A549 (cell line): ENCODE measurements around the gene ESRRB. TPM values are rescaled to one million over a fixed set of nuclear protein-coding genes. Genes with fewer than 3 reads are reported as not detected.

Source experiments
- ATAC-seq, 2 experiments: fragments of 200-7000 bp in 1 of 2; fragments of >200 bp in 1 of 2; cut with Nextera tagmentation in 1 of 2; cut with Tn5 transposase in 1 of 2; 3 replicates each; pipeline versions ENCODE4 v1.8.0 to v1.9.1; 2018 to 2020; ENCODE audit warnings: mild to moderate bottlenecking in 1 of 2, moderate library complexity in 1 of 2
- CTCF ChIA-PET: fragments of 300-600 bp; sonication (Branson Sonifier 250); formaldehyde crosslinking; extraction: SDS; loops from one replicate; lab custom pipeline; 2021; ENCODE audit warnings: antibody characterized with exemption, inconsistent platforms; lab: Yijun Ruan, JAX
- POLR2A ChIA-PET: fragments of 350-600 bp; formaldehyde crosslinking; extraction: SDS; loops from one replicate; lab custom pipeline; 2021; ENCODE audit warnings: antibody characterized with exemption, inconsistent platforms; lab: Yijun Ruan, JAX
- DNase-seq, 2 experiments: peaks; one replicate each; pipeline versions ENCODE4 v3.0.0 to v3.0.0-alpha.2; 2011 to 2016; ENCODE audit warnings: low read depth in 1 of 2, low spot score in 1 of 2
- FAIRE-seq: peaks from 2 replicates; lab custom pipeline; 2011; peaks lifted over from hg19 to GRCh38; lab: Jason Lieb, UNC
- H3K27ac ChIP-seq, 2 experiments: fragments of >200 bp; sonication (Bioruptor Twin); formaldehyde crosslinking; 3 replicates each; pipeline ENCODE4 v1.5.1; 2016 to 2017
- H3K4me1 ChIP-seq: fragments of >200 bp; sonication (Bioruptor Twin); formaldehyde crosslinking; 3 replicates; pipeline ENCODE4 v1.6.1; 2016
- H3K4me2 ChIP-seq: fragments of >200 bp; sonication (Bioruptor Twin); formaldehyde crosslinking; 3 replicates; pipeline ENCODE4 v1.6.1; 2016
- H3K4me3 ChIP-seq: fragments of >200 bp; sonication (Bioruptor Twin); formaldehyde crosslinking; 3 replicates; pipeline ENCODE4 v1.5.1; 2016
- H3K9me3 ChIP-seq: fragments of >200 bp; sonication (Bioruptor Twin); formaldehyde crosslinking; 3 replicates; pipeline ENCODE4 v1.6.1; 2016
- BHLHE40 ChIP-seq: IDR thresholded peaks from 2 replicates; pipeline ENCODE4 v1.6.1; 2012; ENCODE audit warnings: low read depth, low read length, inconsistent platforms
- CEBPB ChIP-seq, 2 experiments: fragments of >200 bp in 1 of 2; sonication (Bioruptor Twin) in 1 of 2; formaldehyde crosslinking in 1 of 2; IDR thresholded peaks; 2 replicates each; pipeline ENCODE4 v1.6.1; 2012 to 2016
- E2F6 ChIP-seq: IDR thresholded peaks from 2 replicates; pipeline ENCODE4 v1.6.1; 2012; ENCODE audit warnings: low read depth, borderline replicate concordance
- EHF ChIP-seq: fragments of 250-450 bp; sonication (Bioruptor Pico); IDR thresholded peaks from 2 replicates; pipeline ENCODE4 v1.5.0; 2020; ENCODE audit warnings: mild to moderate bottlenecking
- EHMT2 ChIP-seq: fragments of 200-600 bp; sonication (generic); IDR thresholded peaks from 2 replicates; pipeline ENCODE4 v1.6.1; 2016; ENCODE audit warnings: antibody characterized with exemption, low read depth, mild to moderate bottlenecking, moderate library complexity
- ELK1 ChIP-seq: fragments of 150-350 bp; IDR thresholded peaks from 2 replicates; pipeline ENCODE4 v1.6.1; 2014; ENCODE audit warnings: low read depth, mild to moderate bottlenecking, low read length
- ESRRA ChIP-seq: fragments of 150-350 bp; IDR thresholded peaks from 2 replicates; pipeline ENCODE4 v1.6.1; 2014; ENCODE audit warnings: mild to moderate bottlenecking, low read length, borderline replicate concordance
- FOSL2 ChIP-seq, 2 experiments: fragments of 450-650 bp in 1 of 2; fragments of >200 bp in 1 of 2; sonication (Bioruptor Twin) in 1 of 2; formaldehyde crosslinking; IDR thresholded peaks; 2 replicates each; pipeline versions ENCODE4 v1.5.0 to v1.6.1; 2016 to 2020; ENCODE audit warnings: mild to moderate bottlenecking in 1 of 2, moderate library complexity in 1 of 2
- HES2 ChIP-seq: fragments of >200 bp; sonication (Bioruptor Twin); formaldehyde crosslinking; IDR thresholded peaks from 2 replicates; pipeline ENCODE4 v1.6.1; 2016
- HMGXB4 ChIP-seq: fragments of 250-450 bp; sonication (Bioruptor Pico); IDR thresholded peaks from 2 replicates; pipeline ENCODE4 v1.5.0; 2021; ENCODE audit warnings: mild to moderate bottlenecking, moderate library complexity, borderline replicate concordance
- HOXA7 ChIP-seq: fragments of 250-450 bp; sonication (Bioruptor Pico); IDR thresholded peaks from 2 replicates; pipeline ENCODE4 v1.5.0; 2020; ENCODE audit warnings: mild to moderate bottlenecking, moderate library complexity
- HOXB13 ChIP-seq: fragments of 250-450 bp; sonication (Bioruptor Pico); IDR thresholded peaks from 2 replicates; pipeline ENCODE4 v1.5.0; 2020; ENCODE audit warnings: low read depth, mild to moderate bottlenecking, moderate library complexity
- HOXB5 ChIP-seq: fragments of 250-450 bp; sonication (Bioruptor Pico); IDR thresholded peaks from 2 replicates; pipeline ENCODE4 v1.5.0; 2020; ENCODE audit warnings: mild to moderate bottlenecking, moderate library complexity
- JUNB ChIP-seq: fragments of >200 bp; sonication (Bioruptor Twin); formaldehyde crosslinking; IDR thresholded peaks from 2 replicates; pipeline ENCODE4 v1.6.1; 2016
- KDM1A ChIP-seq: fragments of 200-600 bp; sonication (generic); IDR thresholded peaks from 2 replicates; pipeline ENCODE4 v1.6.1; 2016; ENCODE audit warnings: low read depth, mild to moderate bottlenecking
- KDM5A ChIP-seq: fragments of 200-600 bp; sonication (generic); IDR thresholded peaks from 2 replicates; pipeline ENCODE4 v1.6.1; 2016; ENCODE audit warnings: antibody characterized with exemption, mild to moderate bottlenecking
- MAZ ChIP-seq: fragments of 150-350 bp; IDR thresholded peaks from 2 replicates; pipeline ENCODE4 v1.6.1; 2014; ENCODE audit warnings: antibody characterized with exemption, low read depth, low read length, borderline replicate concordance
- NPAS2 ChIP-seq: fragments of 250-450 bp; sonication (Bioruptor Pico); IDR thresholded peaks from 2 replicates; pipeline ENCODE4 v1.8.0; 2022; ENCODE audit warnings: mild to moderate bottlenecking, moderate library complexity, borderline replicate concordance
- PBX3 ChIP-seq: IDR thresholded peaks from 2 replicates; pipeline ENCODE4 v1.6.1; 2012
- POLR2A ChIP-seq: IDR thresholded peaks from 2 replicates; pipeline ENCODE4 v1.6.1; 2012; ENCODE audit warnings: mild to moderate bottlenecking, low read length
- RCOR1 ChIP-seq: fragments of 150-350 bp; IDR thresholded peaks from 2 replicates; pipeline ENCODE4 v1.6.1; 2014; ENCODE audit warnings: antibody characterized with exemption, low read length, low read depth
- REST ChIP-seq: fragments of 200-600 bp; sonication (generic); IDR thresholded peaks from 2 replicates; pipeline ENCODE4 v1.6.1; 2016; ENCODE audit warnings: antibody characterized with exemption, mild to moderate bottlenecking, moderate library complexity
- RFX5 ChIP-seq: fragments of 450-650 bp; IDR thresholded peaks from 2 replicates; pipeline ENCODE4 v1.7.1; 2014; ENCODE audit warnings: antibody characterized with exemption, mild to moderate bottlenecking, moderate library complexity
- SREBF2 ChIP-seq: fragments of 450-650 bp; IDR thresholded peaks from 2 replicates; pipeline ENCODE4 v1.6.1; 2014; ENCODE audit warnings: mild to moderate bottlenecking, moderate library complexity
- TFCP2L1 ChIP-seq: fragments of 250-450 bp; sonication (Bioruptor Pico); IDR thresholded peaks from 2 replicates; pipeline ENCODE4 v1.5.0; 2021; ENCODE audit warnings: mild to moderate bottlenecking
- whole genome bisulfite sequencing: methylation state at CpG from one replicate; pipeline ENCODE4 v1.1.6; 2017; ENCODE audit errors: missing lambda C conversion rate; 5-methylcytosine and 5-hydroxymethylcytosine counted together
- polyA plus RNA-seq, 4 experiments: library from polyadenylated mRNA; depleted of rRNA in 3 of 4; stranded (reverse); fragments of >200 nt; fragmentation: RNase III in 1 of 4; extraction: RNeasy Plus Mini Kit Qiagen cat#74134 plus additional on column Dnase treatment in 1 of 4; gene quantifications; 2 replicates in 3 of 4; 3 replicates in 1 of 4; pipeline ENCODE4 v1.2.3, GENCODE V29; 2011 to 2017

ESRRB gene
- polyA plus RNA-seq, 2 of the 4 experiments (the other 2 are of a cell fraction), result 0.15 to 0.19 TPM

GRCh38 chr14:76428611-76429010, 52.7 kb downstream of the ESRRB start:
- DNase-seq, result no peak
- no peaks in the 10 kb centered on the region for H3K9me3 ChIP-seq
- POLR2A ChIA-PET, result no interaction called here
- no peak overlapping the region for H3K4me2 ChIP-seq
- TF ChIP-seq HES2, result no peak
- no peak for TF ChIP-seq RFX5
- TF ChIP-seq FOSL2 (IDR thresholded peaks at IDR 0.05), result no peak
- no peak for TF ChIP-seq FOSL2 (CRISPR knock-in tag; IDR thresholded peaks at IDR 0.05)
- TF ChIP-seq BHLHE40, result no peak
- TF ChIP-seq NPAS2 (CRISPR knock-in tag), result no peak
- TF ChIP-seq HOXA7 (CRISPR knock-in tag), result no peak
- no peak for TF ChIP-seq ELK1
- no peak for TF ChIP-seq KDM1A
- TF ChIP-seq HOXB13 (CRISPR knock-in tag), result no peak
- TF ChIP-seq E2F6, result no peak
- TF ChIP-seq, all 56 proteins: peak for 0
- 62% methylated on average over 7 of the region's 7 CpGs for WGBS
- ATAC-seq (no peak), FAIRE-seq (no peak)
- no peaks in the 10 kb centered on the region for H3K4me1 ChIP-seq
- no peak overlapping the region for H3K4me3 ChIP-seq
- CTCF ChIA-PET, result interaction anchor here (0.9 to 1.6 kb wide), 2 partner anchors 16 to 41 kb away, joined by 3 to 5 read pairs; no protein-coding TSS in a partner anchor
- H3K27ac ChIP-seq, result no peak overlapping the region

GRCh38 chr14:76430017-76430416, 54.1 kb downstream of the ESRRB start:
- no peak for ATAC-seq
- FAIRE-seq, result no peak
- Histone ChIP-seq H3K4me1 (no peaks in the 10 kb centered on the region), H3K27ac (no peak overlapping the region), H3K4me3 (no peak overlapping the region), H3K9me3 (no peaks in the 10 kb centered on the region), H3K4me2 (no peak overlapping the region)
- CTCF ChIA-PET, result interaction anchor here (0.9 kb wide), 1 partner anchor 9 kb away, joined by 3 read pairs; no protein-coding TSS in a partner anchor
- WGBS, result 64% methylated on average over 1 of the region's 1 CpG
- POLR2A ChIA-PET, result no interaction called here
- DNase-seq, result no peak
- no peak for TF ChIP-seq KDM5A
- no peak for TF ChIP-seq JUNB
- no peak for TF ChIP-seq RCOR1
- no peak for TF ChIP-seq TFCP2L1 (CRISPR knock-in tag)
- TF ChIP-seq REST, result no peak
- TF ChIP-seq E2F6, result no peak
- TF ChIP-seq PBX3, result no peak
- no peak for TF ChIP-seq ESRRA
- no peak for TF ChIP-seq EHF (CRISPR knock-in tag)
- no peak for TF ChIP-seq POLR2A
- no peak for TF ChIP-seq ELK1
- no peak for TF ChIP-seq CEBPB (IDR thresholded peaks at IDR 0.05)
- TF ChIP-seq KDM1A, result no peak
- no peak for TF ChIP-seq HOXB5 (CRISPR knock-in tag)
- TF ChIP-seq SREBF2, result no peak
- no peak for TF ChIP-seq EHMT2
- no peak for TF ChIP-seq RFX5
- TF ChIP-seq HMGXB4 (CRISPR knock-in tag), result no peak
- TF ChIP-seq MAZ, result no peak
